ENCODE data around the gene IL1F10. TPM values are rescaled to one million over a fixed set of nuclear protein-coding genes. Genes with fewer than 3 reads are reported as not detected.

The IL1F10 gene
- total RNA-seq, 4 donors from 2014 or later: 8.3 to 41.6 (median 20.1) TPM

DNA sequence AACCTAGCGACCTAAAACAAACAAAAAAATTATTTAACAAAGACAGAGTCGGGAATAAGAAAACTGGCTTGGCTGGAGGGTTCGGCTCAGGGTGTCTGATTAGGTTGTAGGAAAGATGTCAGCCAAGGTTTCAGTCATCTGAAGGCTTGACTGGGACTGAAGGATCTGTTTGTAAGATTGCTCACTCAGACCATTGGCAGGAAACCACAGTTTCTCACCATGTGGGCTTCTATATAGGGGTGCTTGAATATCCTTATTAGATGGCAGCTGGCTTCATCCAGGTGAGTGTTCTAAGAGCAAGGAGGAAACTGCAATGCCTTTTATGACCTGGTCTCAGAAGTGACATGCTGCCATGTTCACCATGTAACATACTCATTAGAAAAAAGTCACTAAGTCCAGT lies 14.1 kb upstream of the IL1F10 start:
- intact Hi-C loops (cut with DNase I; ENCODE audit: low total_unique reads): no loop called here
- no peak overlapping the region for H3K4me3 ChIP-seq (ENCODE audit: low read depth, poor library complexity, severe bottlenecking)
- no peak for TF ChIP-seq POLR2A (IDR thresholded peaks at IDR 0.05)
- TF ChIP-seq, protein P1, sequence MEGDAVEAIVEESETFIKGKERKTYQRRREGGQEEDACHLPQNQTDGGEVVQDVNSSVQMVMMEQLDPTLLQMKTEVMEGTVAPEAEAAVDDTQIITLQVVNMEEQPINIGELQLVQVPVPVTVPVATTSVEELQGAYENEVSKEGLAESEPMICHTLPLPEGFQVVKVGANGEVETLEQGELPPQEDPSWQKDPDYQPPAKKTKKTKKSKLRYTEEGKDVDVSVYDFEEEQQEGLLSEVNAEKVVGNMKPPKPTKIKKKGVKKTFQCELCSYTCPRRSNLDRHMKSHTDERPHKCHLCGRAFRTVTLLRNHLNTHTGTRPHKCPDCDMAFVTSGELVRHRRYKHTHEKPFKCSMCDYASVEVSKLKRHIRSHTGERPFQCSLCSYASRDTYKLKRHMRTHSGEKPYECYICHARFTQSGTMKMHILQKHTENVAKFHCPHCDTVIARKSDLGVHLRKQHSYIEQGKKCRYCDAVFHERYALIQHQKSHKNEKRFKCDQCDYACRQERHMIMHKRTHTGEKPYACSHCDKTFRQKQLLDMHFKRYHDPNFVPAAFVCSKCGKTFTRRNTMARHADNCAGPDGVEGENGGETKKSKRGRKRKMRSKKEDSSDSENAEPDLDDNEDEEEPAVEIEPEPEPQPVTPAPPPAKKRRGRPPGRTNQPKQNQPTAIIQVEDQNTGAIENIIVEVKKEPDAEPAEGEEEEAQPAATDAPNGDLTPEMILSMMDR (IDR thresholded peaks at IDR 0.05): no peak
- DNase-seq (ENCODE audit: low spot score in 2 of 2): peak in 1 of 2 donors; percentile 42
- WGBS, 2 donors: 73 to 75% methylated on average over 3 of the region's 3 CpGs

DNA sequence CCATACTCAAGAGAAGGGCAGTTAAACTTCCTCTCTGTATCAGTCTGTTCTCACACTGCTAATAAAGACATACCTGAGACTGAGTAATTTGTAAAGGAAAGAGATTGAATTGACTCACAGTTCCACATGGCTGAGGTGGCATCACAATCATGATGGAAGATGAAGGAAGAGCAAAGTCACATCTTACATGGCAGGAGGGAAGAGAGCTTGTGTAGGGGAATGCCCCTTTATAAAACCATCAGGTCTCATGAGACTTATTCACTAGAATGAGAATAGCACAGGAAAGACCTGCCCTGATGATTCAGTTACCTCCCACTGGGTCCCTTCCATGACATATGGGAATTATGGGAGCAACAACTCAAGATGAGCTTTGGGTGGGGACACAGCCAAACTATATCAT lies 13.7 kb upstream of the IL1F10 start:
- no peak overlapping the region for H3K4me3 ChIP-seq (ENCODE audit: low read depth, poor library complexity, severe bottlenecking)
- intact Hi-C loops (cut with DNase I; ENCODE audit: low total_unique reads): no loop called here
- TF ChIP-seq POLR2A (IDR thresholded peaks at IDR 0.05): no peak
- TF ChIP-seq, protein P1 (IDR thresholded peaks at IDR 0.05): no peak
- DNase-seq (ENCODE audit: low spot score in 2 of 2): no peak

DNA sequence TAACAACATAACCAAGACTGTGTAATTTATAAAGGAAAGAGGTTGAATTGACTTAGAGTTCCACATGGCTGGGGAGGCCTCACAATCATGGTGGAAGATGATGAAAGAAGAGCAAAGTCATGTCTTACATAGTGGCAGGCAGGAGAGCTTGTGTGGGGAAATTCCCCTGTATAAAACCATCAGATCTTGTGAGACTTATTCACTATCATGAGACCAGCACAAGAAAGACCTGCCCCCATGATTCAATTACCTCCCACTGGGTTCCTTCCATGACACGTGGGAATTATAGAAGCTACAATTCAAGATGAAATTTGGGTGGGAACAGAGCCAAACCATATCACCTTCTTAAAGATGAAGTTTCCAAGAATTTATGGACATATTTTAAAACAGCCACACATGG lies 11.2 kb upstream of the IL1F10 start:
- DNase-seq (ENCODE audit: low spot score in 2 of 2): peak in 1 of 2 donors; percentile 17
- TF ChIP-seq POLR2A (IDR thresholded peaks at IDR 0.05): no peak
- TF ChIP-seq, protein P1 (IDR thresholded peaks at IDR 0.05): no peak
- WGBS, 2 donors: 33 to 38% methylated on average over 1 of the region's 1 CpG
- intact Hi-C loops (cut with DNase I; ENCODE audit: low total_unique reads): no loop called here
- no peak overlapping the region for H3K4me3 ChIP-seq (ENCODE audit: low read depth, poor library complexity, severe bottlenecking)

DNA sequence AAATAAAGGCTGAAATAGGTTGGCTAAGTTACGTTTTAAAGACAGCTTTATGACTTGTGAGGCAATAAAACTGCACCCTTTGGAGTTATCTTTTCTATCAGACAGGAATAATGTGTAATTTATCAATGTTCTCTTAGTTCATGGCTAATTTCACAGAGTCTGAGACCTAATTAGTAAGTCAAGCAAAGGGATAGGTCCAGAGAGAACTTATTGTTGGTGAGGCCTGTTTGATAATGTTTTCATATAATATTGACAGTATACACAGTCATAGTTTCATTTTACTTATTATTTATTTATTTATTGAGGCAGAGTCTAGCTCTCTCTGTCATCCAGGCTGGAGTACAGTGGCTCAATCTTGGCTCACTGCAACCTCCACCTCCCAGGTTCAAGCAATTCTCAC lies 10.7 kb upstream of the IL1F10 start:
- no peak for DNase-seq (ENCODE audit: low spot score in 2 of 2)
- no peak for TF ChIP-seq POLR2A (IDR thresholded peaks at IDR 0.05)
- TF ChIP-seq, protein P1 (IDR thresholded peaks at IDR 0.05): no peak
- intact Hi-C loops (cut with DNase I; ENCODE audit: low total_unique reads): no loop called here
- WGBS, 2 donors: 24 to 39% methylated on average over 1 of the region's 1 CpG
- H3K4me3 ChIP-seq (ENCODE audit: low read depth, poor library complexity, severe bottlenecking): no peak overlapping the region

DNA sequence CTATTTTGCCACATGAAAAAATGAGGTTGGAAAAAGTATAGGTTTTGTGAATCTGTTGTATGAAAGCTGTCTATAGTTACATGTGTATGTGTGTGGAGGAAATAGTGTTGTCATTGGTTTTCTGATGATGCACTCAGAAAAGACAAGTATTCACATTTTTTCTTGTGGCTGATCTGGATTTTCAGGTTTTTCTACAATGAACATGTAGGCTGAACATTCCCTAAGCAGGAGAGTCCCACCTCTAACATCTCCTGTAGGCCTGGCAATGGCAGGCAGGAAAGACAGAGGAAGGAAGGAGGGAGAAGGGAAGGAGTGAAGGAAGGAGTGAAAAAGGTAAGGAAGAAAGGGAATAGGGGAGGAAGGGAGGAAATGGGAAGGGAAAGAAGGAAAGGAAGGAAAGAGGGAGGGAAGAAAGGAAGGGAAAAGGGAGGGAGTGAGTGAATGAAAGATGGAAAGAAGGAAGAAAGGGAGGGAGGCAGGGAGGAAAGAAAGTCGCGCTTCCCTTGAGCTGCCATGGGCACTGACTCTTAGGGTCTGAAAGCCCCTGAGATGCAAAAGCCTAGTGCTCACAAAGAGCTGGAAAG lies 9.3 kb upstream of the IL1F10 start:
- whole genome bisulfite sequencing, 2 donors: 73 to 76% methylated on average over 2 of the region's 2 CpGs
- intact Hi-C loops (cut with DNase I; ENCODE audit: low total_unique reads): no loop called here
- TF ChIP-seq, protein P1 (IDR thresholded peaks at IDR 0.05): no peak
- TF ChIP-seq POLR2A (IDR thresholded peaks at IDR 0.05): no peak
- no peak for DNase-seq (ENCODE audit: low spot score in 2 of 2)
- H3K4me3 ChIP-seq (ENCODE audit: low read depth, poor library complexity, severe bottlenecking): no peak overlapping the region

Data from lower leg skin (tissue), 4 donors.